Uterine smooth muscle cell (primary cell): ENCODE data around the gene PSMB9. TPM values are rescaled to one million over a fixed set of nuclear protein-coding genes. Genes with fewer than 3 reads are reported as not detected.

ENCODE experiments used
- total RNA-seq: library from RNA; depleted of rRNA; stranded (reverse); fragments of >200 nt; gene quantifications from 2 replicates; pipeline ENCODE4 v1.2.3, GENCODE V29; 2014

PSMB9 gene
- 26.7 and 30.7 TPM in 2 replicates for total RNA-seq

GRCh38 chr6:32853541-32854375, at the start of gene PSMB9, which contains the start of gene TAP1:
TSS of gene PSMB9 (plus strand) at chr6:32854192. CDS start at chr6:32854230, 38 bp downstream.
TSS of gene TAP1 (minus strand) at chr6:32853704. CDS start at chr6:32853636, 68 bp downstream.

DNA sequence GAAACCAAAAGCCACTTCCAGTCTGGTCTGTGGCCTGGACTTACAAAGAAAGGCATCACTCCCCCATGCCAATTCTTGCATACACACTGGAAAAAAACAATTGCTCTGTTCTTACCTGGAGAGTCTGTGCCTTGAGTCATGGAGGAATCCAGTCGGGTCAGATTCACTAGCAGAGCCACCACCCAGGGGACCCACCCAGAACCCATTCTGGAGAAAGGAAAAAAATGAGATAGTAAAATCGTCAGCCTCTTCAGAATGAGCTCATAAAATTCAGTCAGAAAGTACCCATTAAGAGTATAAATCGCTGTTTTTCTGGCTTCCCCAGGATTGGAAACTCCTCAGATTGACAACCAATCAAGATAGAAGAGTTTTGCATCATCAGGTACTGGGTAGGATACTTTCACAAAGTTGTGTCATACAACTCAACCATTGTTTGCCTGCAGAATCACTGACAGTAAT, 37.2 kb upstream of the PSMB9 start, which contains the start of gene HLA-DOB:
HLA-DOB (minus strand) TSS at position 257 of the 459 bp plus-strand sequence; CDS start at position 206, 51 bp downstream.

DNA sequence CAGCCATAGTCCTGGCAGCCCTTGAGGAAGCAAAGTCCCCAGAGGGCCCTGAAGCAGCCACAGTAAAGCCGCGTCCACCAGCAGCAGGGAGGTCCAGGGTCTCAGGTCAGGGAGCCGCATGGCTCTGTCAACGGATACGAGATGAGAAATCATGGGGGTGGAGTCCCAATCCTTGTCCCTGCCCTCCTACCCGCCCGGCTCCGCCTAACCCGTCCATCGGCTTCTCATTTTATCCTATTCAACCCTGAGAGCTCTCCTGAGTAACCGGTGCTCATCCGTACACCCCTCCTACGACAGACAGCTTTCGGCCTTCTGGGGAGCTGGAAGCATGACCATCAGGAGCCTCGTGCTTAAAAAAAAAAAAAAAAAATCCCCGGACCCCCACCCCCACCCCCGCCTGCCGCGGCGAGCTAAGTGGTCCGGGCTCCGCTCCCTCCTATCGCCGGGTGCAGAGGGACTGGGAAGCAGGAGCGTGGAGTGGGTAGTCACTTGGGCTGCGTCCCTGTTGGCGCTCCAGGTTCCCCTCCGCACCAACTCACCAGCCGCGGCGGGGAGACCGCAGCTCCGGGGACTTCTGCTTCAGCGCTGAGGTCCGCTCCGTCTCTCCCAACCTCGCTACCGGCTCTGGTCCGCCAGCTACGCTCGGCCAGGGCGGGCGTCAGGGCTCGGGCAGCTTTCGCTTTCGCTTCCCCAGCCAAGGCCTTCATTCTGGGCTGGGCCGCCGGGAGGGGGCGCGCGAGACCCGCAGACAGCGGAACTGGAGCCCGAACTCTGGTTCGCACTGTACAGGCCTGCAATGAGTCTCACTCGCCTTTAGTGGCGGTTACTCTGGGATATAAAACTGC, 15.7 kb upstream of the PSMB9 start, which contains the start of gene TAP2:
TAP2 (minus strand) TSS at position 626 of the 845 bp plus-strand sequence; CDS start at position 120, 506 bp downstream.

GRCh38 chr6:32843979-32844838, 9.8 kb upstream of the PSMB9 start, which contains the start of gene PSMB8:
TSS of gene PSMB8 (minus strand) at chr6:32844047. CDS start at chr6:32843996, 51 bp downstream.

Other genes with a start within 250 kb of the PSMB9 start
- not detected in 2 replicates for gene HLA-DQA1, start 216.8 kb upstream of the PSMB9 start, total RNA-seq
- gene HLA-DQB1, start 187.5 kb upstream of the PSMB9 start, total RNA-seq = not detected in 2 replicates
- not detected in 2 replicates for gene HLA-DQA2, start 112.8 kb upstream of the PSMB9 start, total RNA-seq
- gene HLA-DQB2, start 90.7 kb upstream of the PSMB9 start, total RNA-seq = not detected in 2 replicates
- gene HLA-DOB, start 37.2 kb upstream of the PSMB9 start, total RNA-seq = 0.11 and 0.12 TPM in 2 replicates
- 8.0 and 10.3 TPM in 2 replicates for gene TAP2, start 15.5 kb upstream of the PSMB9 start, total RNA-seq
- 41.2 and 52.1 TPM in 2 replicates for gene PSMB8, start 10.1 kb upstream of the PSMB9 start, total RNA-seq
- gene TAP1, start 488 bp upstream of the PSMB9 start, total RNA-seq = 39.5 and 48.9 TPM in 2 replicates
- gene HLA-DMB, start 86.8 kb downstream of the PSMB9 start, total RNA-seq = under 0.01 TPM in 1 of 2 replicates, not detected in the other
- 0.33 and 1.1 TPM in 2 replicates for gene HLA-DMA, start 98.9 kb downstream of the PSMB9 start, total RNA-seq
- gene BRD2, start 114.4 kb downstream of the PSMB9 start, total RNA-seq = 95.3 and 96.0 TPM in 2 replicates
- not detected in 2 replicates for gene HLA-DOA, start 155.4 kb downstream of the PSMB9 start, total RNA-seq
- 0.55 and 4.0 TPM in 2 replicates for gene HLA-DPA1, start 219.5 kb downstream of the PSMB9 start, total RNA-seq
- gene HLA-DPB1, start 221.8 kb downstream of the PSMB9 start, total RNA-seq = 6.8 and 21.1 TPM in 2 replicates